ENCODE data around the gene SLC12A7.

The SLC12A7 gene

GRCh38 chr5:1150866-1151265, 39.0 kb upstream of the SLC12A7 start:
- Mint-ChIP-seq H3K27ac (no peak overlapping the region), H3K36me3 (no peaks in the 10 kb centered on the region), H3K27me3 (peaks cover 8% of the 10 kb centered on the region), H3K4me3 (no peak overlapping the region), H3K4me1 (ENCODE audit: low read depth) (peaks cover 29% of the 10 kb centered on the region), H3K9me3 (ENCODE audit: low read depth) (no peaks in the 10 kb centered on the region)

DNA sequence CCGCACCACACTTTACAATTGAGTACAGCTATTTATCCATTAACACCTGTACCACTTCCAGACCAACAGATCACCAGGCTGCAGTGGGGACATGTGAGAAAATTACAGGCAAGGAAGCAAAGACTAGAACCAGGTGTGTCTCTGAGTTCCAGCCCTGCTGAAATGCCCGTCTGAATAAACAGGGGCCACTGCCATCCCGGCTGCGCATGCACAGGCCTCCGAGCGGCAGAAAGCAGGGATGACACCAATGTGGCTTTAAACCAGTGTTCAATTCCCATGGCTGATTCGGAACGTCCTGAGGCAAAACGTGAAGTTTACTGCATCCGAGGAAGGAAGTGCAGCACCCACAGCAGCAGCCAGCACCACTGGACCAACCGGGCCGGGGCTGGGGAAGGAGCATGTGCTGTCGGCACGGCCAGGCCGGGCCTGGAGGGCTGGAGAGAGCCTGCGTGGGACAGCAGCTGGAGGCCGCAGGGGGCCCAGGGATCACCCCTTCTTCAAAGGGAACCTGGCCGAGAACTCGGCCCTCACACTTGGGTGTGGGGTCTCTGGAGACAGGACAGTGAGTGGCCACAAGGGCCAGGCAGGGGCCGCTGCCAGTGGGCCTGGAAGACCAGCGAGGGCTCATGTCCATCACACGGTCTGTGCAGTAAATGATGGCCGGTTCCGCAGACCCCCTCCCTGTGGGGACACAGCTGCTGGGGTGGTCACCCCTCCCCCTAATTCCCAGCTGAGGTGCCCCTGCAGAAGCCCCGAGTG, 33.0 kb upstream of the SLC12A7 start:
- no peak overlapping the region for H3K27ac Mint-ChIP-seq
- H3K27me3 Mint-ChIP-seq: no peaks in the 10 kb centered on the region
- peaks cover 1% of the 10 kb centered on the region for H3K4me1 Mint-ChIP-seq (ENCODE audit: low read depth)
- no peaks in the 10 kb centered on the region for H3K36me3 Mint-ChIP-seq
- no peak overlapping the region for H3K4me3 Mint-ChIP-seq
- no peaks in the 10 kb centered on the region for H3K9me3 Mint-ChIP-seq (ENCODE audit: low read depth)

- H3K4me3 Mint-ChIP-seq: no peak overlapping the region
- H3K9me3 Mint-ChIP-seq (ENCODE audit: low read depth): no peaks in the 10 kb centered on the region
- H3K36me3 Mint-ChIP-seq: no peaks in the 10 kb centered on the region
- no peak overlapping the region for H3K27ac Mint-ChIP-seq
- H3K4me1 Mint-ChIP-seq (ENCODE audit: low read depth): peaks cover 1% of the 10 kb centered on the region
- no peaks in the 10 kb centered on the region for H3K27me3 Mint-ChIP-seq
These were observed 32.2 kb upstream of the SLC12A7 start for GRCh38 chr5:1144089-1144488.

- H3K36me3 Mint-ChIP-seq: no peaks in the 10 kb centered on the region
- peaks cover 1% of the 10 kb centered on the region for H3K4me1 Mint-ChIP-seq (ENCODE audit: low read depth)
- H3K9me3 Mint-ChIP-seq (ENCODE audit: low read depth): no peaks in the 10 kb centered on the region
- no peak overlapping the region for H3K4me3 Mint-ChIP-seq
- H3K27ac Mint-ChIP-seq: no peak overlapping the region
- H3K27me3 Mint-ChIP-seq: no peaks in the 10 kb centered on the region
These were observed 31.7 kb upstream of the SLC12A7 start for GRCh38 chr5:1143670-1143951.

DNA sequence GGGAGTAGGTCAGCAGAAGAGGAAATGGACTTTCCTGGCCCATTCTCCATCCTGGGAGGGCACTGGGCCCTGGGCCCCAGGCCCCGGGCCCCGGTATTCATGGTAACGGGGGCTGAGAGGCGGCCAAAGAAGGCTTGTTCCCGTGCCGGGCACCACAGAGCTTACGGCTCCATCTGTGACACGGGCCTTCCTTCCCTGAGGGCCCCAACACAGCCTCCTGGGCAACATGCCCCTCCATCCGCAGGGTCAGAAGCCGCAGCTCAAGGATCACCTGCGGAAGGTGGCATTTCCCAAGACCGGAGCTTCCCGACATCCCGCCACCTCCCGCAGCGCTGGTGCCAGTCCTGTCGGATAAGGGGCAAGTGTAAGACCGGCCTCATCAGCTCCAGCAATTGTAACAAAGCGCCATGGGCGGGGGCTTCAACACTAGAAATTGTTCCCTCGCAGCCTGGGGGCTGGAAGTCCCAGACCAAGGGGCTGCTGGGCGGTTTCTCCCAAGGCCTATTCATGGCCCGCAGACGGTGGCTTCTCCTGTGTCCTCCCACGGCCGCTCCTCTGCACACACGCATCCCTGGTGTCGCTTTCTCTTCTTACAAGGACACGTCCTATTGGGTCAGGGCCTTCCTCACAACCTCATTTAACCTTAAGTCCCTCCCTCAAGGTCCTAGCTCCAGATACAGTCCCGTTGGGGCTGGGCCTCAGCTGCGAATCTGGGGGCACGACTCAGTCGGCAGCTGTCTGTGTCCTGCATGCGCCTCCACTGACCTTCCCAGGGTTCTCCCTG, 31.2 kb upstream of the SLC12A7 start:
- Mint-ChIP-seq H3K27ac (no peak overlapping the region), H3K36me3 (no peaks in the 10 kb centered on the region), H3K27me3 (no peaks in the 10 kb centered on the region), H3K9me3 (ENCODE audit: low read depth) (no peaks in the 10 kb centered on the region), H3K4me3 (no peak overlapping the region), H3K4me1 (ENCODE audit: low read depth) (peaks cover 1% of the 10 kb centered on the region)

DNA sequence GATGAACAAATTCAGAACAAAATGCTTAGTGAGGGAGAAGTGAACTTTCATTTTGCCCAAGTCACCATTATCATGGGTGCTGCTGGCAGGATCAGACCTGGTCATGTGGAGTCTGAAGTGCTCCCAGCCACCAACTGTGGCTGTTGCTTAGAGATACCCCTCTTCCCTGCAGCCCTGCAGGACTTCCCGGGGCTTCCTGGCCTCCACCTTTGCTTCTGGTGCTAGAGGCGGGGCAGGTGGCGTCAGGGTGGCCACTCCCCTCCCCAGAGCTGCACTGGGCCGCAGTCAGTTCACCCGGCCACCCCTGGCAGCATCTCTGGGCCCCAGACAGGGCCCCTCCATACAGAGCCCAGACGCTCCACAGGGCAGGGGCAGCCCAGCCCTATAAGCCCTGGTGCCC, 30.0 kb upstream of the SLC12A7 start:
- Mint-ChIP-seq H3K4me3 (no peak overlapping the region), H3K4me1 (ENCODE audit: low read depth) (peaks cover 1% of the 10 kb centered on the region), H3K27ac (no peak overlapping the region), H3K36me3 (no peaks in the 10 kb centered on the region), H3K27me3 (no peaks in the 10 kb centered on the region), H3K9me3 (ENCODE audit: low read depth) (no peaks in the 10 kb centered on the region)

DNA sequence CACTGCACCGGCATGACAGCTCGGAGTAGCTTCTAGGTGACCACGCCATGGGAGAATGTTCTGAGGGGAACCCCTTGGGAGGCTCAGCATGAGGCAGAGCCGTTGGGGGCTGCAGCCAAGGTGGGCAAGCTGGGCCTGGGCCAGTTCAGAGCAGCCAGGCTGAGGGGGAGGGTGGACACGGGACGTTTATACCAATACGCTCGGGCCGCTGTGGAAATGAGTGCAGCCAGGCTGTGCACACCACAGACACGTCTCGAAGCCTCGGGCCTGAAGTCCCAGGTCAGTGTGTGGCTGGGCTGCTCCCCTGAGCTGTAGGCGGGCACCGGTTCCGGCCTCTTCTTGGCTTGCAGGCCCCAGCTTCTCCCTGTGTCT, 28.9 kb upstream of the SLC12A7 start:
- Mint-ChIP-seq H3K9me3 (ENCODE audit: low read depth) (no peaks in the 10 kb centered on the region), H3K4me3 (no peak overlapping the region), H3K4me1 (ENCODE audit: low read depth) (peaks cover 1% of the 10 kb centered on the region), H3K27me3 (no peaks in the 10 kb centered on the region), H3K27ac (no peak overlapping the region), H3K36me3 (no peaks in the 10 kb centered on the region)

- Mint-ChIP-seq H3K27ac (no peak overlapping the region), H3K9me3 (ENCODE audit: low read depth) (no peaks in the 10 kb centered on the region), H3K27me3 (no peaks in the 10 kb centered on the region), H3K4me3 (no peak overlapping the region), H3K36me3 (no peaks in the 10 kb centered on the region), H3K4me1 (ENCODE audit: low read depth) (peaks cover 1% of the 10 kb centered on the region)
These were observed 28.4 kb upstream of the SLC12A7 start for GRCh38 chr5:1140171-1140817.

GRCh38 chr5:1139331-1140170, 27.7 kb upstream of the SLC12A7 start:
- Mint-ChIP-seq H3K36me3 (no peaks in the 10 kb centered on the region), H3K4me1 (ENCODE audit: low read depth) (peaks cover 1% of the 10 kb centered on the region), H3K27me3 (no peaks in the 10 kb centered on the region), H3K4me3 (no peak overlapping the region), H3K27ac (no peak overlapping the region), H3K9me3 (ENCODE audit: low read depth) (no peaks in the 10 kb centered on the region)

DNA sequence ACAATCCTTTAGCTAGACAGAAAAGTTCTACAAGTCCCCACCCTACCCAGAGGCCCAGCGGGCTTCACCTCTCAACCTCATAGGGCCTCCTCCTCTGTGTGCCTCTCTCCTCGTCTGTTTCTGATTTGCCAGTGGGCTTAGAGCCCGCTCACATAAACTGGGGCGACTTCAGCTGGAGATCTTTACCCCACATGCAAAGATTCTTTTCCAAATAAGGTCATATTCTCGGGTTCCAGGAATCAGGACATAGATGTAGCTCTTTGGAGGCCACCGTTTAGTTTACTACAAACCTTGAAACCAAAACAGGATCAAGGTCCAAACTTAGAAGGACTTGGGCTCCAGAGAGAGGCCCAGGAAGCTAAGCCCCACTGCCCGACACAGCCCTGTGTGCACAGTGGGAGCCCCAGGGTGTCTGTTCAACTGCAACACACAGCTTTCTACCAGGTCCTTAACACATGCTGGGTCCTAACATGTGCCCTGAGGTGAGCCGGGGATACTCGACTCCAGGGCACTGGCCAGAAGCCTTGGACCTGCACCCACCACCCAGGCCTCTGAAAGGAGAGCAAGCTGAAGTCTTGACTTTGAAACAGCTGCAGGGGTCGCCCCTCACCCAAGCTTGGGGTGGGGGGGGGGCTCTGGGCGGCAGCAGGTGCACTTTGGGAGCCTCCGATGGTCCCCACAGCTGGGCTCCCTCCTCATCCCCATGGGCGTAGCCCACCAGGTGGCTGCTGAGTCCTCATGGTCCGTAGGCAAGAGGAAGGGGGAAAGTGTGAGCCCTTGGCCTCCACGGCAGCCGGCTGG, 26.8 kb upstream of the SLC12A7 start:
- Mint-ChIP-seq H3K4me3 (no peak overlapping the region), H3K27ac (no peak overlapping the region), H3K36me3 (no peaks in the 10 kb centered on the region), H3K4me1 (ENCODE audit: low read depth) (peaks cover 1% of the 10 kb centered on the region), H3K9me3 (ENCODE audit: low read depth) (no peaks in the 10 kb centered on the region), H3K27me3 (no peaks in the 10 kb centered on the region)

DNA sequence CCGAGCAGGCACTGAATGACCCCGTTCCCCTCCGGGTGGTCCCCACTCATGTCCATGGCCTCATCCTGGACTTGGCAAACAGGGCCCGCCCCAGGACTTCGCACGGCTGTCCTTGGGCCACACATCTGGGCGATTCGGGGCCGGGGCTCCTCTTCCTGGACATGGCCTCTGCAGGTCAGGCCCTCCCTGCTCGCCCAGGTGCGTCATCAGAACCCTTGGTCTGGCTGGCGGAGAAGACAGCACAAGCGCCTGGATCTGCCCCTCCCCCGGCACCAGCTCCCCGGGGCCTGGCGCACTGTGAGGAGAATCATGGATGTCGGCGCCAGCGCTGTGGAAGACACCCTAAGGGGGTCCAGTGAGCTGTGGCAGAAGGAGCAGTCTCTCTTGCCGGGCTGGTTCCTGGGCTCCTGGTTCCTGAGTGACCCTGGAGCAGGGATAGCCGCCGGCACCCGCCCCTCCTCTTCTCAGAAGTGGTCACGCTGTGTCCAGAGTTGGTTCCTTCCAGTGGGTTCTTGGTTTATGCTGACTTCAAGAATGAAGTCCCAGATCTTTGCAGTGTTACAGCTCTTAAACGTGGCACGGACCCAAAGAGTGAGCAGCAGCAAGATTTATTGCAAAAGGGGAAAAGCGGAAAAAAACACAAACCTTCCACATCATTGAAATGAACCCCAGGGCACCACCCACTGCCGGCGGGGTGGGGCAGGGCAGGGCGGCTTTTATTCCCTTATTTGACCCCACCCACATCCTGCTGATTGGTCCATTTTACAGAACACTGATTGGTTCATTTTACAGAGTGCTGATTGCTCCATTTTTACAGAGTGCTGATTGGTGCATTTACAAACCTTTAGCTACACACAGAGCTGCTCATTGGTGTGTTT, 25.9 kb upstream of the SLC12A7 start:
- Mint-ChIP-seq H3K4me3 (no peak overlapping the region), H3K27me3 (no peaks in the 10 kb centered on the region), H3K27ac (no peak overlapping the region), H3K36me3 (no peaks in the 10 kb centered on the region), H3K4me1 (ENCODE audit: low read depth) (peaks cover 1% of the 10 kb centered on the region), H3K9me3 (ENCODE audit: low read depth) (no peaks in the 10 kb centered on the region)

- no peak overlapping the region for H3K4me3 Mint-ChIP-seq
- no peaks in the 10 kb centered on the region for H3K36me3 Mint-ChIP-seq
These were observed 25.0 kb upstream of the SLC12A7 start for GRCh38 chr5:1136814-1137213.

GRCh38 chr5:1135696-1136525, 24.0 kb upstream of the SLC12A7 start:
- Mint-ChIP-seq H3K27ac (no peak overlapping the region), H3K27me3 (no peaks in the 10 kb centered on the region), H3K9me3 (ENCODE audit: low read depth) (no peaks in the 10 kb centered on the region), H3K36me3 (no peaks in the 10 kb centered on the region), H3K4me1 (ENCODE audit: low read depth) (peaks cover 1% of the 10 kb centered on the region), H3K4me3 (no peak overlapping the region)

More at GRCh38 chr5:1136814-1137213, 25.0 kb upstream of the SLC12A7 start:
- Mint-ChIP-seq H3K27ac (no peak overlapping the region), H3K4me1 (ENCODE audit: low read depth) (peaks cover 1% of the 10 kb centered on the region), H3K27me3 (no peaks in the 10 kb centered on the region), H3K9me3 (ENCODE audit: low read depth) (no peaks in the 10 kb centered on the region)

Measured in activated naive CD8-positive, alpha-beta T cell (primary cell).